Activated naive CD4-positive, alpha-beta T cell treated with anti-CD3 and anti-CD28 coated beads for 36 hours (primary cell): ENCODE measurements around the gene HTR2A. TPM values are rescaled to one million over a fixed set of nuclear protein-coding genes. Genes with fewer than 3 reads are reported as not detected.

Experiments used
- CTCF ChIA-PET: fragments of 350-600 bp; sonication (Branson Sonifier 250); formaldehyde crosslinking; loops from one replicate; lab custom pipeline; 2021; ENCODE audit warnings: antibody characterized with exemption; lab: Charles Lee
- DNase-seq: peaks from one replicate; pipeline ENCODE4 v3.0.0-alpha.2; 2020
- H3K27ac Mint-ChIP-seq: one replicate; pipeline ENCODE4 v1.8.0; 2021; ENCODE audit warnings: mild to moderate bottlenecking, mixed read lengths
- H3K27me3 Mint-ChIP-seq: one replicate; pipeline ENCODE4 v1.8.0; 2021; ENCODE audit warnings: low read depth, mixed read lengths
- H3K36me3 Mint-ChIP-seq: one replicate; pipeline ENCODE4 v1.8.0; 2021; ENCODE audit warnings: low read depth, mixed read lengths
- H3K4me1 Mint-ChIP-seq: one replicate; pipeline ENCODE4 v1.8.0; 2021; ENCODE audit warnings: low read depth, mixed read lengths
- H3K4me3 Mint-ChIP-seq: one replicate; pipeline ENCODE4 v1.8.0; 2021; ENCODE audit warnings: mild to moderate bottlenecking, moderate library complexity, mixed read lengths
- H3K9me3 Mint-ChIP-seq: one replicate; pipeline ENCODE4 v1.8.0; 2021; ENCODE audit warnings: mixed read lengths
- intact Hi-C: fragments of 100-400 bp; cut with micrococcal nuclease; formaldehyde crosslinking; loops from one replicate; pipeline ENCODE4 v1.15.1; 2023
- total RNA-seq, 2 experiments: library from RNA; stranded (reverse); gene quantifications; one replicate each; pipeline ENCODE4 v1.2.3, GENCODE V29; 2021

The HTR2A gene
- total RNA-seq, 2 experiments from 2014 or later = not detected

DNA sequence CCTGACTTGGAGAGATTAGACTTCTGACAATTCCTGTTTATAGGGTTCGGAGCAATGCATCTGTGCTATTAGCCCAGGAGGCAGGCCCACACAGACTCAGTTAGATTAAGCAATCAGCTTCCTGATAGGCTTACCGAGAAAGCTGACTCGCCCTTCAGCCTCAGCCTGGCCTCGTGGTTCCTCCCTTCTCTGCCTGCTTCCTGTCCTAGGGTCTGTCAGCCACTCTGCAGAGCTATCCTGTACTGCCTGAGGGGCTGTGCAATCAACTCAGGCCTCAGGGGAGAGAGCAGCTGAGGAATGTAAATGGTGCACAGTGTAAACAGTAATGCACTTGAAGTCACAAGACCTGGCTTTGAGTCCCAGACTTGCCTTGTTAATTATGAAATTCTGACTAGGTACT lies 30.7 kb downstream of the HTR2A start:
- DNase-seq = peak; percentile 12
- intact Hi-C loops = no loop called here
- H3K4me3 Mint-ChIP-seq = no peak overlapping the region

GRCh38 chr13:46864941-46865340 lies 31.9 kb downstream of the HTR2A start:
- H3K27ac Mint-ChIP-seq = no peak overlapping the region

More for the DNA sequence above, 30.7 kb downstream of the HTR2A start:
- CTCF ChIA-PET = no interaction called here
- Mint-ChIP-seq H3K4me1 (no peaks in the 10 kb centered on the region), H3K27me3 (peaks cover 7% of the 10 kb centered on the region), H3K9me3 (no peaks in the 10 kb centered on the region), H3K27ac (no peak overlapping the region), H3K36me3 (no peaks in the 10 kb centered on the region)

GRCh38 chr13:46861959-46862358 lies 34.9 kb downstream of the HTR2A start:
- no peaks in the 10 kb centered on the region for H3K4me1 Mint-ChIP-seq
- CTCF ChIA-PET = no interaction called here
- no peaks in the 10 kb centered on the region for H3K9me3 Mint-ChIP-seq
- H3K27ac Mint-ChIP-seq = no peak overlapping the region
- no peak overlapping the region for H3K4me3 Mint-ChIP-seq
- no peaks in the 10 kb centered on the region for H3K36me3 Mint-ChIP-seq
- no peak for DNase-seq
- H3K27me3 Mint-ChIP-seq = peaks cover 2% of the 10 kb centered on the region
- intact Hi-C loops = no loop called here

More at GRCh38 chr13:46864941-46865340, 31.9 kb downstream of the HTR2A start:
- no peak for DNase-seq
- H3K27me3 Mint-ChIP-seq = peaks cover 7% of the 10 kb centered on the region
- H3K9me3 Mint-ChIP-seq = no peaks in the 10 kb centered on the region
- CTCF ChIA-PET = interaction anchor here (1.6 kb wide), 1 partner anchor 12 kb away, joined by 3 read pairs; no protein-coding TSS in a partner anchor
- no peaks in the 10 kb centered on the region for H3K4me1 Mint-ChIP-seq
- no peak overlapping the region for H3K4me3 Mint-ChIP-seq
- intact Hi-C loops = no loop called here
- H3K36me3 Mint-ChIP-seq = no peaks in the 10 kb centered on the region

DNA sequence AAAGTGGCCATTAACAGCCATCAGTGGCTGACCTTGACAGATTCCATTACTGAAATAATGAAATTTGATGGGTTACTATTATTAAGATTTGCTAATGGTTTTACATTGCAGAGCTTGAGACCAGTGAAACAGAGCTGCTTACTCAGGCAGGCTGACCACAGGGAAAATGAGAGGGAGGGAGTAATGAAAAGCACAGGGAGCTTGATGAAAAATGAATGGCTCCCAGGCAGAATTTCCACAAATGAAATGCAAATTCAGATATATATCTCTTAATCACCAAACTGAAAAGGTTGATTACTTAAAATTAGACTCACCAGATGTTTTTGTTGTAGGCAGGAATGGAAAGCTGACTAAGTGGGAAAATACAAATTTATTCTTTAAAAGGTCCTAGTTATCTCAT lies 36.1 kb downstream of the HTR2A start:
- no peaks in the 10 kb centered on the region for H3K36me3 Mint-ChIP-seq
- no peak overlapping the region for H3K27ac Mint-ChIP-seq
- CTCF ChIA-PET = interaction anchor here (0.8 to 1.0 kb wide), 2 partner anchors 10 to 34 kb away, joined by 3 read pairs; no protein-coding TSS in a partner anchor
- no peak overlapping the region for H3K4me3 Mint-ChIP-seq
- no peaks in the 10 kb centered on the region for H3K9me3 Mint-ChIP-seq
- no peak for DNase-seq
- intact Hi-C loops = no loop called here
- H3K4me1 Mint-ChIP-seq = no peaks in the 10 kb centered on the region
- no peaks in the 10 kb centered on the region for H3K27me3 Mint-ChIP-seq

GRCh38 chr13:46858776-46859175 lies 38.1 kb downstream of the HTR2A start:
- Mint-ChIP-seq H3K9me3 (no peaks in the 10 kb centered on the region), H3K4me3 (no peak overlapping the region), H3K36me3 (no peaks in the 10 kb centered on the region), H3K27ac (no peak overlapping the region), H3K27me3 (no peaks in the 10 kb centered on the region), H3K4me1 (no peaks in the 10 kb centered on the region)
- CTCF ChIA-PET = interaction anchor here (1.1 to 1.3 kb wide), 2 partner anchors 34 to 36 kb away, joined by 3 to 4 read pairs; no protein-coding TSS in a partner anchor
- no peak for DNase-seq
- intact Hi-C loops = no loop called here

DNA sequence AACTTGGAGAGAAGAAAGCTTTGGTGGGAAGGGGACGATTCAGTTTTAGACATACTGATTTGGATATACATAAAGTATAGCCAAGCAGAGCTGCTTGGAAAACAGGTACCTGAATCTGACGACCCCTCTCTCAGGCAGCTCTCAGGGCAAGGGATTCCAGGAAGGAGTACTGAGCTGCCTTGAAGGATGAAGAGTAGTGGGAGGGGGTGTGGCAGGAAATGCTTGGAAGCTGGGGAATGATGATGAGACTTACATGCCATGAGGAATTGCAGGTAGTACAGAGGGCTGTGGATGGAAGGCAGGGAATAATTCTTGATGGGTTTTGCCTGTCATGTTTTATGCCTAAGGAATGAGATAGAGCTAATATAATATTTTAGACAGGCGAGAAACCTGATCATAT lies 38.7 kb downstream of the HTR2A start:
- Mint-ChIP-seq H3K4me3 (no peak overlapping the region), H3K36me3 (no peaks in the 10 kb centered on the region), H3K27me3 (no peaks in the 10 kb centered on the region), H3K9me3 (no peaks in the 10 kb centered on the region), H3K4me1 (no peaks in the 10 kb centered on the region), H3K27ac (no peak overlapping the region)
- no peak for DNase-seq
- intact Hi-C loops = no loop called here
- CTCF ChIA-PET = interaction anchor here (1.0 to 1.3 kb wide), 3 partner anchors 9 to 36 kb away, joined by 3 to 4 read pairs (median 3); no protein-coding TSS in a partner anchor

DNA sequence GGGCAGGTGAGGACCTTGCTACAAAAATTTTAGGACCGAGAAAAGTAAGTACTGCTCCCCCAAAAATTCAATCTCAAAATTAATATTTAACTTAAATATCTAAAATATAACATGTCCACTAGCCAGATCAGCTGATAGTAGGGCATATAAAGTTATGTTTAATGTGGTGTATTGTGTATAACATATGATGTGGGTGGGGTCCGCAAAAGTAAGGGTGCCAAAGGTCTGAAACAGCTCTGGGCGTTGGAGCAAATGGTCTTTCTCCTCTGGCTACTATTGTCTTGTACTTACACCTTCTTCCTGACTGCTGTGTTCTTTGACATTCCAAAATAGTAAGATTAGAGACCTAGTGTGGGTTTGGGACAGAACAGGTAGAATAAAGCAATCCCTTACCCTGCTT lies 41.2 kb downstream of the HTR2A start:
- intact Hi-C loops = no loop called here
- no peaks in the 10 kb centered on the region for H3K9me3 Mint-ChIP-seq
- H3K36me3 Mint-ChIP-seq = no peaks in the 10 kb centered on the region
- H3K4me3 Mint-ChIP-seq = no peak overlapping the region
- no peak for DNase-seq
- no peaks in the 10 kb centered on the region for H3K4me1 Mint-ChIP-seq
- peaks cover 4% of the 10 kb centered on the region for H3K27me3 Mint-ChIP-seq
- CTCF ChIA-PET = no interaction called here
- H3K27ac Mint-ChIP-seq = no peak overlapping the region

DNA sequence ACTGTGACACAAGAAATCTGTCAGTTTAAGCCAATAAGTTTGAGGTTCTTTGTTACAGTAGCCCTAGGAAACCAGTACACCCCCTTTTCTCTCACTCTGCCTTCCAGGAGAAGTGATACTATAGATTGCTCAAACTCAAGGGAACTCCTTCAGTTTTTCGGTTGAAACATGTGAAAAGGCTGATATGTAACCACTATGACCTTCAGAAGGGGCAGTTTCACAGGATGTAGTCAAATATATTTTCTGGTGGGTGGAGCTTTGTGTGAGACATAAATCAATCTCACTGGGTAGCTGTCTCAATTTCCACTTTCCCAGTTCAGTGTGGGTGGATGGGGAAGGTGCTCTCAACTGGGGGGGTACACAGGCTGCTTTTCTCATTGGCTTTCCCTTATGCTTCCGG lies 41.7 kb downstream of the HTR2A start:
- no peak overlapping the region for H3K4me3 Mint-ChIP-seq
- peaks cover 4% of the 10 kb centered on the region for H3K27me3 Mint-ChIP-seq
- CTCF ChIA-PET = interaction anchor here (1.3 kb wide), 1 partner anchor 23 kb away, joined by 3 read pairs; no protein-coding TSS in a partner anchor

GRCh38 chr13:46852168-46852567 lies 44.7 kb downstream of the HTR2A start:
- CTCF ChIA-PET = interaction anchor here (0.6 kb wide), 1 partner anchor 101 kb away, joined by 3 read pairs; no protein-coding TSS in a partner anchor
- peaks cover 4% of the 10 kb centered on the region for H3K27me3 Mint-ChIP-seq

More for the DNA sequence above, 41.7 kb downstream of the HTR2A start:
- Mint-ChIP-seq H3K9me3 (no peaks in the 10 kb centered on the region), H3K4me1 (no peaks in the 10 kb centered on the region), H3K36me3 (no peaks in the 10 kb centered on the region), H3K27ac (no peak overlapping the region)
- DNase-seq = no peak
- intact Hi-C loops = no loop called here

GRCh38 chr13:46850214-46850613 lies 46.6 kb downstream of the HTR2A start:
- Mint-ChIP-seq H3K4me1 (no peaks in the 10 kb centered on the region), H3K27me3 (peaks cover 4% of the 10 kb centered on the region), H3K9me3 (no peaks in the 10 kb centered on the region), H3K27ac (no peak overlapping the region), H3K36me3 (no peaks in the 10 kb centered on the region), H3K4me3 (no peak overlapping the region)
- CTCF ChIA-PET = interaction anchor here (1.0 kb wide), 1 partner anchor 7 kb away, joined by 3 read pairs; no protein-coding TSS in a partner anchor
- DNase-seq = no peak
- intact Hi-C loops = no loop called here

More at GRCh38 chr13:46852168-46852567, 44.7 kb downstream of the HTR2A start:
- Mint-ChIP-seq H3K4me1 (no peaks in the 10 kb centered on the region), H3K36me3 (no peaks in the 10 kb centered on the region), H3K4me3 (no peak overlapping the region), H3K9me3 (no peaks in the 10 kb centered on the region), H3K27ac (no peak overlapping the region)
- intact Hi-C loops = no loop called here
- DNase-seq = no peak

DNA sequence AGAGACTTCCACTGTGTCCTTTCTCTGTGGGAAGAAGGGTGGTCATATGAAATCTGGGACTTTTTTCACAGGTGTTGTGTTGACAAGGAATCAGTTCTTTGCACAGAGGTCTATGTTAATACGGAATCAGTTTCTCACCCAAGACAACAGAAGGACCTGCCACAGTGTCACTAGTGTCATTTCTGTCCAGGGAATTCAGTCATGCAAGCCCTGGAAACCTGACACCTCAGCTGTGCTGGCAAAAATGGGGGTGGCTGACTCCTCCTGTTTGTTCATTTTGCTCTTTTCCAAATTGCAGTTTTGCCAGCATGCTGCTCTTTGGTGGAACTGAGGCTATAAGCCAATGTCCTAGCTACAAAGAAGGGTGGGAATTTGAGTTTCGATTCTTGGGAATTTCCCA lies 50.1 kb downstream of the HTR2A start:
- no peak overlapping the region for H3K4me3 Mint-ChIP-seq
- no peaks in the 10 kb centered on the region for H3K9me3 Mint-ChIP-seq
- CTCF ChIA-PET = interaction anchor here (1.7 kb wide), 1 partner anchor 48 kb away, joined by 4 read pairs; no protein-coding TSS in a partner anchor
- no peaks in the 10 kb centered on the region for H3K4me1 Mint-ChIP-seq
- intact Hi-C loops = no loop called here
- DNase-seq = no peak
- H3K27ac Mint-ChIP-seq = no peak overlapping the region
- H3K27me3 Mint-ChIP-seq = peaks cover 2% of the 10 kb centered on the region
- H3K36me3 Mint-ChIP-seq = no peaks in the 10 kb centered on the region

GRCh38 chr13:46845146-46845545 lies 51.7 kb downstream of the HTR2A start:
- no peak overlapping the region for H3K4me3 Mint-ChIP-seq
- H3K9me3 Mint-ChIP-seq = no peaks in the 10 kb centered on the region
- H3K36me3 Mint-ChIP-seq = no peaks in the 10 kb centered on the region
- no peak overlapping the region for H3K27ac Mint-ChIP-seq
- intact Hi-C loops = no loop called here
- H3K4me1 Mint-ChIP-seq = no peaks in the 10 kb centered on the region
- CTCF ChIA-PET = interaction anchor here (0.9 kb wide), 1 partner anchor 48 kb away, joined by 3 read pairs; no protein-coding TSS in a partner anchor
- no peak for DNase-seq
- no peaks in the 10 kb centered on the region for H3K27me3 Mint-ChIP-seq

GRCh38 chr13:46844431-46844830 lies 52.4 kb downstream of the HTR2A start:
- no peak overlapping the region for H3K4me3 Mint-ChIP-seq
- CTCF ChIA-PET = interaction anchor here (0.9 kb wide), 1 partner anchor 49 kb away, joined by 3 read pairs; no protein-coding TSS in a partner anchor
- H3K36me3 Mint-ChIP-seq = no peaks in the 10 kb centered on the region
- H3K27me3 Mint-ChIP-seq = no peaks in the 10 kb centered on the region
- no peaks in the 10 kb centered on the region for H3K9me3 Mint-ChIP-seq
- no peak for DNase-seq
- intact Hi-C loops = no loop called here
- H3K4me1 Mint-ChIP-seq = no peaks in the 10 kb centered on the region
- no peak overlapping the region for H3K27ac Mint-ChIP-seq
